ENCODE results near the gene GPN2. TPM values are rescaled to one million over a fixed set of nuclear protein-coding genes. Genes with fewer than 3 reads are reported as not detected.

GPN2 gene
- total RNA-seq, 6 experiments from 2014 or later: 5.6 to 18.3 (median 15.3) TPM

DNA sequence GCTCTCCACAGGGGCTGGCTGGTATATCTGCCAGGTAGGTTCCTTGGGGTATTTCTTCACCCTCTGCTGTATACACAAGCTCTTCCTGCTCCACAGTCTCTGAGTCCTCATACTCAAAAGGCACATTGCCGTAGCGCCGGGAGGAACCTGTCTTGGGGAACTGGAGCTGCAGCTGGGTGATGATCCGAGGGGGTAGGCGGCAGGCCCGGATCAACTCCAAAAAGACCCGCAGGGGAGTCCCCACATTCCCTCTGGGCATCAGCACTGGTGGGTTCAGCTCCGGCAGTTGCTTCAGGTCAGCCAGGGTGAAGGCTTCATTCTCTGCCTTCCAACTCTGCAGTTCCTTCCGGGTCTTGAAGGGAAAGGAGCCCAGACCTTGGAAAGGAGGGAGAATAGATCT lies 7.3 kb upstream of the GPN2 start:
- intact Hi-C loops (cut with DNase I): no loop called here
- WGBS (ENCODE audit: insufficient coverage, low coverage, low lambda C conversion rate, missing lambda C conversion rate): 91% methylated on average over 6 of the region's 9 CpGs

DNA sequence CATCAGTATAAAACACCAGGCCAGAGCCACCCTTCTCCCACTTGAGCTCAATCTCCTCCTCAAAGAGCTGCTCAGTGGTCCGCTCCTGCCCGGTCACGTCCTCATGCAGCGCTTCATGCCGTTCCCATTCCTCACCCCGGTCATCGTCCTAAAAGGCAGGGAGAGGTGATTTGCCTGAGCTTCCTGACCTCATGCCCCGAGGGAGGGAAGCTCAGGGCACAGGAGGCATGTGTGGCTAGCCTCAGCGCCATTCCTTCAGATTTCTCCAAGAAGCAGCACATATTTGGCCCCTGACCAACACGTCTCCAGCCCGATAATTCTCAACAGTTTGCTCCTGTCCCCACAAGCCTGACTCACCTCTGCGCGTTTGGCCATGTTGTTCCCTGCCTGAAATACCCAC lies 4.2 kb upstream of the GPN2 start:
- Histone ChIP-seq H3K4me1 (peaks cover 0 to 14% (median 2%) of the 10 kb centered on the region in 4 donors), H3K9me3 (no peaks in the 10 kb centered on the region), H3K36me3 (peaks cover 0 to 44% (median 15%) of the 10 kb centered on the region in 4 donors), H3K27ac (no peak overlapping the region), H3K27me3 (no peaks in the 10 kb centered on the region), H3K4me3 (no peak overlapping the region)
- TF ChIP-seq, protein P1, sequence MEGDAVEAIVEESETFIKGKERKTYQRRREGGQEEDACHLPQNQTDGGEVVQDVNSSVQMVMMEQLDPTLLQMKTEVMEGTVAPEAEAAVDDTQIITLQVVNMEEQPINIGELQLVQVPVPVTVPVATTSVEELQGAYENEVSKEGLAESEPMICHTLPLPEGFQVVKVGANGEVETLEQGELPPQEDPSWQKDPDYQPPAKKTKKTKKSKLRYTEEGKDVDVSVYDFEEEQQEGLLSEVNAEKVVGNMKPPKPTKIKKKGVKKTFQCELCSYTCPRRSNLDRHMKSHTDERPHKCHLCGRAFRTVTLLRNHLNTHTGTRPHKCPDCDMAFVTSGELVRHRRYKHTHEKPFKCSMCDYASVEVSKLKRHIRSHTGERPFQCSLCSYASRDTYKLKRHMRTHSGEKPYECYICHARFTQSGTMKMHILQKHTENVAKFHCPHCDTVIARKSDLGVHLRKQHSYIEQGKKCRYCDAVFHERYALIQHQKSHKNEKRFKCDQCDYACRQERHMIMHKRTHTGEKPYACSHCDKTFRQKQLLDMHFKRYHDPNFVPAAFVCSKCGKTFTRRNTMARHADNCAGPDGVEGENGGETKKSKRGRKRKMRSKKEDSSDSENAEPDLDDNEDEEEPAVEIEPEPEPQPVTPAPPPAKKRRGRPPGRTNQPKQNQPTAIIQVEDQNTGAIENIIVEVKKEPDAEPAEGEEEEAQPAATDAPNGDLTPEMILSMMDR (IDR thresholded peaks at IDR 0.05): no peak
- TF ChIP-seq POLR2A (IDR thresholded peaks at IDR 0.05): no peak
- ATAC-seq (no peak), DNase-seq (no peak)
- 81% methylated on average over 4 of the region's 13 CpGs for WGBS (ENCODE audit: insufficient coverage, low coverage, low lambda C conversion rate, missing lambda C conversion rate)
- intact Hi-C loops (cut with DNase I): no loop called here

More for the DNA sequence above, 7.3 kb upstream of the GPN2 start:
- no peak for ATAC-seq
- H3K27me3 ChIP-seq: no peaks in the 10 kb centered on the region
- peaks cover 0 to 41% (median 15%) of the 10 kb centered on the region in 4 donors for H3K36me3 ChIP-seq
- H3K4me3 ChIP-seq: no peak overlapping the region
- H3K4me1 ChIP-seq: peaks cover 0 to 16% (median 3%) of the 10 kb centered on the region in 4 donors
- no peak for DNase-seq
- no peak overlapping the region for H3K27ac ChIP-seq
- H3K9me3 ChIP-seq: no peaks in the 10 kb centered on the region
- TF ChIP-seq, protein P1 (IDR thresholded peaks at IDR 0.05): no peak
- no peak for TF ChIP-seq POLR2A (IDR thresholded peaks at IDR 0.05)

DNA sequence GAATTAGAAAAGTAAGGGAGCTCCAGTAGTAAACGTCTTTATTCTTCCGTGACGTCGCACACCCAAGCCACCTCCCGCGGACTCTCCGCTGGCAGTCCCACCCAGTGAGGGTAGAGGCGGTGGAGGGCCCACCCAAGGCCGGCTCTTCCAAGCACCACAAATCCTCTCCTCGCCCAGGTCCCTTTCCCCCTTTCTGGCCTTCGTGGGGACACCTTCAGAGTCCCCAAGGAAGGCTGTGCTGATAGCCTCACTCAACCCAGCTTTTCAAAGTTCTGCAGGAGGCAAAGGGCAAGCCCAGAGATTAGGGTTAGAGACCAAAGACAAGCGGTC lies 349 bp upstream of the GPN2 start:
- TF ChIP-seq, protein P1 (IDR thresholded peaks at IDR 0.05): no peak
- no peak for TF ChIP-seq POLR2A (IDR thresholded peaks at IDR 0.05)
- Histone ChIP-seq H3K27ac (peak overlapping the region; percentile 71 to 77 (median 73)), H3K4me1 (peaks cover 0 to 14% (median 0%) of the 10 kb centered on the region in 4 donors), H3K36me3 (peaks cover 0 to 63% (median 20%) of the 10 kb centered on the region in 4 donors), H3K4me3 (peak overlapping the region; percentile 80 to 95 (median 95)), H3K9me3 (no peaks in the 10 kb centered on the region), H3K27me3 (no peaks in the 10 kb centered on the region)
- DNase-seq (no peak), ATAC-seq (peak; percentile 34 to 47 (median 39))
- 0% methylated on average over 12 of the region's 12 CpGs for WGBS (ENCODE audit: insufficient coverage, low coverage, low lambda C conversion rate, missing lambda C conversion rate)
- intact Hi-C loops (cut with DNase I): no loop called here

DNA sequence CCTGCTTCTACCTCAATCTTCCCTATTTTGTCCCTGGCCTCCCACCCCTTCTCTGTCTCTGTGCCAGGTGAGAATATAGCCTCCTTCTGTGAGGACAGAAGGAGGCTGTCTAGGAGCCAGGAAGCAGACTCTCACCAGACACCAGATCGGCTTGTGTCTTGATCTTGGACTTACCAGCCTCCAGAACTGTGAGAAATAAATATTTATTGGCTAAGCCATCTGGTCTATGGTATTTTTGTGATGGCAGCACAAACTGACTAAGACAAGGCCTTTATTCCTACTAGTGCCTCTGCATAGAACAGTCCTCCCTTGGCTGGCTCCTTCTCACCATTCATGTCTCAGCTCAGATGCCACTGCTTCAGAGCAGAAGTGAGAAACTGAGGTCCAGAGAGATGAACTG lies 1.9 kb downstream of the GPN2 start:
- no peaks in the 10 kb centered on the region for H3K27me3 ChIP-seq
- H3K4me1 ChIP-seq: peaks cover 0 to 14% (median 0%) of the 10 kb centered on the region in 4 donors
- H3K4me3 ChIP-seq: no peak overlapping the region
- H3K36me3 ChIP-seq: peaks cover 0 to 69% (median 23%) of the 10 kb centered on the region in 4 donors
- DNase-seq (no peak), ATAC-seq (no peak)
- intact Hi-C loops (cut with DNase I): loop anchor here in 1 of 2 donors (5.0 kb wide), 1 partner anchor 36 kb away; no protein-coding TSS in a partner anchor
- no peak overlapping the region for H3K27ac ChIP-seq
- no peaks in the 10 kb centered on the region for H3K9me3 ChIP-seq
- WGBS (ENCODE audit: insufficient coverage, low coverage, low lambda C conversion rate, missing lambda C conversion rate): 88% methylated on average over 1 of the region's 1 CpG
- TF ChIP-seq, protein P1 (IDR thresholded peaks at IDR 0.05): no peak
- TF ChIP-seq POLR2A (IDR thresholded peaks at IDR 0.05): no peak

Measured in right lobe of liver (tissue), 6 donors.